Panc1 (cell line): ENCODE data around the gene TFCP2L1.

Source experiments
- CTCF ChIP-seq: fragments of 450-650 bp; IDR thresholded peaks from 2 replicates; pipeline ENCODE4 v1.5.1; 2017; ENCODE audit warnings: mild to moderate bottlenecking
- POLR2AphosphoS5 ChIP-seq: IDR thresholded peaks from 2 replicates; pipeline ENCODE4 v1.6.1; 2012; ENCODE audit warnings: mild to moderate bottlenecking, low read depth, low read length, moderate library complexity
- REST ChIP-seq, 2 experiments: IDR thresholded peaks; 2 replicates each; pipeline ENCODE4 v1.6.1; 2011 to 2012; ENCODE audit warnings: low read depth in 2 of 2, control low read depth in 1 of 2, low read length in 1 of 2, mild to moderate bottlenecking in 1 of 2, moderate library complexity in 1 of 2; ENCODE audit not compliant: insufficient read depth in 1 of 2
- SIN3A ChIP-seq: IDR thresholded peaks from 2 replicates; pipeline ENCODE4 v1.6.1; 2012; ENCODE audit warnings: low read depth, mild to moderate bottlenecking, low read length, moderate library complexity, borderline replicate concordance; ENCODE audit not compliant: insufficient read depth

GRCh38 chr2:121202541-121203310, 82.3 kb downstream of the TFCP2L1 start:
- TF ChIP-seq CTCF (no peak), SIN3A (no peak), REST (IDR thresholded peaks at IDR 0.05; ENCODE audit: insufficient read depth in 1 of 2, low read depth in 2 of 2, low read length in 1 of 2) (no peak), POLR2AphosphoS5 (no peak)
